ENCODE data around the gene CLDN9. TPM values are rescaled to one million over a fixed set of nuclear protein-coding genes. Genes with fewer than 3 reads are reported as not detected.

CLDN9 gene
- total RNA-seq, 4 donors from 2014 or later: not detected

Other genes with a start within 250 kb of the CLDN9 start
- 100 to 1,000 TPM; 174 to 249 (median 213) TPM for gene ELOB, start 235.6 kb upstream of the CLDN9 start, total RNA-seq
- gene PRSS33, start 225.4 kb upstream of the CLDN9 start, total RNA-seq: not detected
- gene PRSS41, start 214.5 kb upstream of the CLDN9 start, total RNA-seq: not detected
- gene PRSS21, start 195.7 kb upstream of the CLDN9 start, total RNA-seq: 1 to 10 TPM in 2 of 4 donors, under 1 TPM in 1, not detected in 1; 0.87 to 7.6 (median 1.3) TPM
- 10 to 100 TPM; 17.7 to 80.5 (median 23.4) TPM for gene ZG16B, start 182.6 kb upstream of the CLDN9 start, total RNA-seq
- 1 to 10 TPM; 1.7 to 8.7 (median 6.7) TPM for gene PRSS22, start 154.8 kb upstream of the CLDN9 start, total RNA-seq
- 10 to 100 TPM; 31.5 to 42.1 (median 34.7) TPM for gene FLYWCH2, start 129.7 kb upstream of the CLDN9 start, total RNA-seq
- 10 to 100 TPM; 32.7 to 81.8 (median 52.1) TPM for gene FLYWCH1, start 101.0 kb upstream of the CLDN9 start, total RNA-seq
- 1 to 10 TPM; 1.0 to 4.2 (median 3.9) TPM for gene KREMEN2, start 48.6 kb upstream of the CLDN9 start, total RNA-seq
- gene PAQR4, start 43.6 kb upstream of the CLDN9 start, total RNA-seq: 10 to 100 TPM in 3 of 4 donors, 1 to 10 TPM in 1; 4.7 to 19.2 (median 14.1) TPM
- gene PKMYT1, start 32.5 kb upstream of the CLDN9 start, total RNA-seq: 1 to 10 TPM; 1.9 to 6.4 (median 4.7) TPM
- not detected for gene CLDN6, start 5.3 kb downstream of the CLDN9 start, total RNA-seq
- gene TNFRSF12A, start 7.4 kb downstream of the CLDN9 start, total RNA-seq: 10 to 100 TPM in 3 of 4 donors, 1 to 10 TPM in 1; 2.3 to 59.6 (median 30.5) TPM
- gene HCFC1R1, start 11.0 kb downstream of the CLDN9 start, total RNA-seq: 10 to 100 TPM; 32.6 to 65.4 (median 51.5) TPM
- gene THOC6, start 11.1 kb downstream of the CLDN9 start, total RNA-seq: 10 to 100 TPM; 15.8 to 27.0 (median 24.9) TPM
- gene BICDL2, start 24.0 kb downstream of the CLDN9 start, total RNA-seq: 10 to 100 TPM; 58.4 to 77.6 (median 69.3) TPM
- gene MMP25, start 33.6 kb downstream of the CLDN9 start, total RNA-seq: under 1 TPM in 3 of 4 donors, not detected in 1; 0.51 to 0.87 (median 0.83) TPM
- 10 to 100 TPM in 1 of 4 donors, 1 to 10 TPM in 3; 2.6 to 11.9 (median 6.1) TPM for gene IL32, start 52.7 kb downstream of the CLDN9 start, total RNA-seq
- gene ZSCAN10, start 86.4 kb downstream of the CLDN9 start, total RNA-seq: not detected
- 10 to 100 TPM; 18.3 to 22.5 (median 20.9) TPM for gene ZNF205, start 99.7 kb downstream of the CLDN9 start, total RNA-seq
- 10 to 100 TPM; 14.0 to 18.0 (median 16.4) TPM for gene ZNF213, start 122.1 kb downstream of the CLDN9 start, total RNA-seq
- not detected for gene OR1F1, start 175.3 kb downstream of the CLDN9 start, total RNA-seq
- gene ZNF200, start 222.2 kb downstream of the CLDN9 start, total RNA-seq: 1 to 10 TPM; 2.6 to 7.7 (median 4.8) TPM
- gene MEFV, start 243.7 kb downstream of the CLDN9 start, total RNA-seq: under 1 TPM in 3 of 4 donors, not detected in 1; 0.16 to 0.40 (median 0.17) TPM